NCI-H2196 (cell line): ENCODE results near the gene ESPN.
"Not testable (repeated sequence)": the region's sequence is repeated elsewhere in the genome, so short reads cannot be mapped to it uniquely, and the experiment has no call there.

Experiments used
- DNase-seq: peaks from one replicate; lab custom pipeline; 2025; ENCODE audit not compliant: unreplicated experiment; lab: John Stamatoyannopoulos, UW

Gene ESPN

GRCh38 chr1:6424619-6425593 lies at the start of gene ESPN:
Gene ESPN (plus strand): TSS chr1:6424776. CDS start chr1:6424956, 180 bp downstream.
- DNase-seq = no peak

- DNase-seq = no peak
These were observed 46.4 kb upstream of the ESPN start for GRCh38 chr1:6378096-6378746.

- no peak for DNase-seq
These were observed 44.5 kb upstream of the ESPN start for GRCh38 chr1:6380037-6380436.

GRCh38 chr1:6384135-6384534 lies 40.4 kb upstream of the ESPN start:
- no peak for DNase-seq

- peak; percentile 58 for DNase-seq
These were observed 39.6 kb upstream of the ESPN start for GRCh38 chr1:6384962-6385361.

- peak; percentile 95 for DNase-seq
These were observed 38.9 kb upstream of the ESPN start for GRCh38 chr1:6385488-6386191.

- no peak for DNase-seq
These were observed 38.1 kb upstream of the ESPN start for GRCh38 chr1:6386371-6386949.

GRCh38 chr1:6389971-6390370 lies 34.6 kb upstream of the ESPN start:
- DNase-seq = no peak

- DNase-seq = no peak
These were observed 32.4 kb upstream of the ESPN start for GRCh38 chr1:6391951-6392808.

GRCh38 chr1:6392809-6393399 lies 31.7 kb upstream of the ESPN start:
- no peak for DNase-seq

GRCh38 chr1:6393400-6394187 lies 31.0 kb upstream of the ESPN start, which contains the start of gene ACOT7:
Gene ACOT7 (minus strand): TSS chr1:6393767. CDS start chr1:6393399, 368 bp downstream.
- DNase-seq = peak; percentile 91

- DNase-seq = not testable (repeated sequence)
These were observed 29.4 kb upstream of the ESPN start for GRCh38 chr1:6395130-6395529.

GRCh38 chr1:6395781-6396244 lies 28.8 kb upstream of the ESPN start:
- DNase-seq = not testable (repeated sequence)

- DNase-seq = no peak
These were observed 27.6 kb upstream of the ESPN start for GRCh38 chr1:6396998-6397397.

GRCh38 chr1:6397844-6398441 lies 26.6 kb upstream of the ESPN start:
- no peak for DNase-seq

GRCh38 chr1:6399294-6399693 lies 25.3 kb upstream of the ESPN start:
- no peak for DNase-seq

GRCh38 chr1:6401673-6402072 lies 22.9 kb upstream of the ESPN start:
- no peak for DNase-seq

- no peak for DNase-seq
These were observed 16.6 kb upstream of the ESPN start for GRCh38 chr1:6408023-6408422.
